NOMO-1 (cell line): Measurements from ENCODE around the gene TEKT3.

ENCODE experiments used
- DNase-seq, 2 experiments: peaks; one replicate each; lab custom pipeline; 2025; ENCODE audit not compliant: unreplicated experiment in 2 of 2; lab: John Stamatoyannopoulos, UW

Gene TEKT3

DNA sequence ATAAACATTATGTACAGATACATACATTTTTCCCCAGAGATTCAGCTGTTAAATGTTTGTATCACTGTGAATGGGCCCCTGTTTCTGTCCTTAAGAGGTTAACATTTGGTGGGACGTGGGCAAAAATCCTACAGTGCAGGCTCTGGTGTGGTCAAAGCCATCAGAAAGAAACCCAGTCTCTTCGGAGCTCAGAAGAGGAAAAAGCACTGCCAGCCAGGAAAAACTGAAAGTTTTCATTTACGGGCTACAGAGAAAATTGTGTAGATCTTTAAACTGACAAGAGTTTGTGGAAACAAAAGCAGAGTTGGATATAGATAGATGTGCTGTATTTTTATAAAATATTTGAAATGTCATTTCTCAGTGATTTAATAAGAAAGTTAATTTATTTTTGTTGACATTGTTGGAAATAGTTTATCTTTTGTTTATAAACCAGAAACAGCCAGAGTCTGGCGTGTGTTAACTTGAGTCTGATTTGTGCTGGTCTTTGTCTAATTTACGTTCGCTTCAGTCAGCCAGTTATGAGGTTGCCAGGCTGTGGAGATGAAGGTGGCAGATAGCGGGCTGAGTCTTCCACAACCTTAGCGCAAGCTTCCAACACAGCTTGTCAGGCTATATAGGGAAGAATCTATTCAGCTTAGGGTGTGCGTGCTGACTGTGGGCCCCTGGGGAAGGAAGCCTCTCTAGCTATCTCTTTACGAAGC, 9.5 kb upstream of the TEKT3 start:
- DNase-seq, result no peak

DNA sequence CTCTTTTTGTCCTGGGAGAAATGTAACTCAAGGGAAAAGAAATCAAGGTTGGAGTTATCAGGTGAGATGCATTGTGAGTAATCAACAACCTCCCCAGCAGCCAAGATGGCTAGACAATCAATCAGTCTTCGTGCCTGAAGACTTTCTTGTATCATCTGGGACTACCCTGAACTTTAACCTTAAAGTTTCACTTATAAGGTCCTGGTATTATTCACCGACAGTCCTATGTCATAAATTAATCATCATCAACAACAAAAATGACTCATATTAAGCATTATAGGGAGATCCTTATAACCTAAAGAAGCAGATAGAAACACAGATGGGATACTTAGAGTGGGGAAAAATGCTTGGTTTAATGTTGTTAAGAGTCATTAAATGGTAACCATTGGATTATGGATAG, 7.7 kb upstream of the TEKT3 start:
- DNase-seq, result no peak

DNA sequence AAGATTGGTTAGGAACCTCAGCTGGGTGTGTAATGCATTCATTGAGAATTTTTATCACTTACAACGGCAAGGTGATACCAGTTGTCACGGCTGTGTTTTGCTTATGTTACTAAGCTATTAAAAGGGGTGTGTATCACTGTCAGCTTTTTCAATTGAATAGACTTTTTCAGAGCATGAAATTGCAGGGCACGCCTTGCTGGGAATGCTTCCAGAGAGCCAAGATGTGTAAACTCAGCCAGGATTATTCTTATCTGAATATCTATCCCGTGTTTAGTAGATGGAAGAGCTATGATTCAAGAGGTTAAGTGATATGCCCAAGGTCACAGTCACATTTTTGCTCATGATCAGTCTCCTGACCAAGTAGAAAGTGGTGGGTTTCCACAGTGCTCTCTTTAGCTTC, 6.6 kb upstream of the TEKT3 start:
- DNase-seq, result no peak

DNA sequence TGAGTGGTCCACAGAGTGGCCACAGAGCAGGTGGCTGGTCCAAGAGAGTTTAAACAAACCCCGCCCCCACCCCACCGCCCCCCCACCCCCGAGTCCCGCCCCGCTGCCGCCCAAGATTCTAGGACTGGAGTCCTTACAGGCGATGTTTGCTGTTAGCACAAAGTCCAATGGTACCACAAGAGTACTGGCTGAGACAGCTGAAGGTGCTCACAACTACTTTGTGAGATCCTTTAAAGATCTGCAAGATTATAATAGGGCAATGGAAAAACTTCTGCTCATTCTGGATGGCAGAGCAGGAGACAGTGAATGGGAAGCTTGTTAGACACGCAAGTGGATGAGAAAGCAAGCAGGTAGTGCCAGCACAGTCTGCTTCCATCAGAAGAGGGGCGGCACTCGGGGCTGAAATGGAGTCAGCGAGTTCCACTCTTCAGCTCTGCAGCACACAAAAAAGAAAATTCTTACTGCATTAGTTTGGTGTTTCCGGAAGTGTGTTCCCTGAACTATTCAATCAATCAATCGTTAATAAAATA, 4.7 kb upstream of the TEKT3 start:
- DNase-seq, result no peak

DNA sequence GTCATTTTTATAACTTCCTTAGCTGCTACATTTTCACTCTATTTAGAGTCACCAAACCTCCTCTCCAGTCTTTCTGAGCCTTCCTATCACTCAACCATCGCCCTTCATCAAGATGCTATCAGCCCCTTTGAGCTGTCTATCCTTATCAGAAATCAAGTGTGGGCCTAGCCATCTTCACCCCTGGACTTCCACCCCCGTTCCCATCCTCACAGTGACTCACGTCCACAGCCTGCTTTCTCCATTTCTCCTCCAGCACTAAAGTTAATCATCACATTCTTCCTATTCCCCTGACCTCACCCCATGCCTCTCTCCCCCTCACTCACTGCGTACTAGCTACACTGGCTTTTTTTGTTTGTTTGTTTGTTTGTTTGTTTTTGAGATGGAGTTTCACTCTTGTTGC, 2.4 kb upstream of the TEKT3 start:
- no peak for DNase-seq

DNA sequence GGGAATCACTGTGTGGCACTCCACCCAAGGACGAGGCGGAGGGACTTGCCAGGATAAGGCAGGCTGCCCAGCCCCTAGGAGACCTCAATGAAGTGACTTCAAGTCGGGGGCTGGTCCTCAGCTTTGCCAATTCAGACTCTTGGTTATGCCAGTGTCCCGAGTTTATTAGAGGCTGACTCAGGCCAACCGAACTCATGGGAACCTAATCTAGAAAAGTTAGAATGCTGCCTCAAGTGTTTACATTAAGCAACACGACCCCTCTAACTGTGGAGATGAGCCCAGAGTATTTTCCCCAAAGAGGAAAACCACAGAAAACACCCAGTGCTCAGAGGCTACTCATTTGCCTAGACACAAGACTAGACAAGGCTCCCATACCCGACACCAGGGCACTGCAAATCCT, 1.1 kb upstream of the TEKT3 start:
- DNase-seq, result no peak

DNA sequence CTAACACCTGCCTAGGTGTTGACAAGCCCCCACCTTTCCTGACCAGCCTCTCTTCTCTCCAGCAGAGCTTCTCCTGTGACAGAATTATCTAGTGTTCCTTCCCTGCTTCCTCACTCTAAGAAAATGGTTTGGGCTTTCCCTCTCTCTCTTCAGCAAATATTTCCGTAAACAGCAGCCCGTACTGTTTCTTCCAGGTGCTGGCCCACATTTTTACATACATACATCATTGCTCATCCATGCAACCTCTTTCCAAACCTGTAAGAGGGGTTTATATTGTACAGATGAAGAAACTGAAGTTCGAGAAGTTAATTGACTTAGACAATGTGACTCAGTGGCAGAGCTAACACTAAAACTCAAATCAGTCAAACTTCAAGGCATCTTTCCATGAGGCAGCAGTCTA, 569 bp upstream of the TEKT3 start:
- no peak for DNase-seq

DNA sequence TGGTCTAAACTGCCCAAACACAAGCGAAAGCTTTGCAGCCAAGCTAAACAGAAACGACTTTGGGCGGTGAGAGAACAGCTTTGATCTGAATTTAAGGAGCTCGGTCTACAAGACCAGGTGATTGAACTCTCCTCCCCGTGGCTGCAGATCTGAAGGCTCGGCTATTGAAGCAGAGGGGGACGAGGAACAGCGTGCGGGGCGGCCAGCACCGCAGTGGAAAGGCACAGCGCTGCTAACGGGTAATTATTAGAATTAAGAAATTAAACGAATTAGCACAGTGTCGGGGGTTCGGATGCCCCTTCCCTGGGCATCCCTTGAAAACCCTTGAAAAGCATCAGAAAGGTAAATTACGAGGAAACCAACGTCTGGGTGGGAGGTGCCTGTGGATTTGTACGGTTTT, 431 bp downstream of the TEKT3 start:
- no peak for DNase-seq

DNA sequence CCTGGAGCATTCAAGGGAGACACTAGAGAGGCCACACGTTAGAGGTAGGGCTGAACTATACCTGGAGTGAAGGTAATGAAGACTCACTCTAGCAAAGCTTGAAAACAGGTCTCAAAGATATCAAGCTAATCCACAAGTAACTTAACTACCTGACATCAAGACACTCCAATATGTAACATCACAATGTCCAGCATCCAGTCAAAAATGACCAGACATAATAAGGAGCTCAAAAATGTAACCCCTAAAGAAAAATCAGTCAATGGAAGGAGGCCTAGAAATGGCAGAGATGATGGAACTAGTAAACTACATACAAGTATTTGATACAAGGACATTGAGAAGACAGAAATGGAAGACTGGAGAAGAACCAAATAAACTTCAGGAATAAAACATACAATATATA, 6.0 kb downstream of the TEKT3 start:
- DNase-seq, result no peak

DNA sequence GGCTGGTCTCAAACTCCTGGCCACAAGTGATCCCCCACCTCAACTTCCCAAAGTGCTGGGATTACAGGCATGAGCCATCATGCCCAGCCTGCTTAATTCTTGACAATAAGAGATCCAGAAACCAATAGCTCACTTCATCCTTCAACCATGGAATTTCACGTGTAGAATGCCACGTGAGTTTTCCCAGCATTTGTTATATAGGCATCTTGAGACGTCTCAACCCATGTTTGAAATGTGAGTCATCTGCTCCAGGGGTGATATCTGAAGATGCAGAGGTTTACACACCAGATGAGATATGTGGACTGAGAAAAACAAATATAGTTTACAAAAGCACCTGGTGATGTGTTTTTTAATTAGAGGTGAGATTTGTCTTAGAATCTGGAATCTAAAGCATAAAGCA, 7.1 kb downstream of the TEKT3 start:
- DNase-seq, result no peak

DNA sequence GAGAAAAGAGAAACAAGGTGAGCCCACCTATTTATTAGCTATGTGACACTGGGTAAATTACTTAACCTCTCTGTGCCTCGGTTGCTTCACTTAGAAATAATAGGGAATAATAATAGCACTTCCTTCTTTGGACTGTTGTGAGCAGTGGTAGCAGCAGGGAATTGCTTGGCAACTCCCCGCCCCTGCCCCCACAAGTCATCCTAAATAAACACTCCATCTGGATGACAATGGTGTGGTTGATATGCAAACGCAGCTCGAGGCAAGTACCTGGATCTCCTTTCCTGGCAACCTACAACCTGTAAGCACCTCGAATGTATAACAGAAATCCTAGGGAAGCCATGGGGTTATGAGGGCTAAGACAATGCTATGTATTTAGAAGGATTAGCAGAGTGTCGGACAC, 9.1 kb downstream of the TEKT3 start:
- DNase-seq, result no peak

DNA sequence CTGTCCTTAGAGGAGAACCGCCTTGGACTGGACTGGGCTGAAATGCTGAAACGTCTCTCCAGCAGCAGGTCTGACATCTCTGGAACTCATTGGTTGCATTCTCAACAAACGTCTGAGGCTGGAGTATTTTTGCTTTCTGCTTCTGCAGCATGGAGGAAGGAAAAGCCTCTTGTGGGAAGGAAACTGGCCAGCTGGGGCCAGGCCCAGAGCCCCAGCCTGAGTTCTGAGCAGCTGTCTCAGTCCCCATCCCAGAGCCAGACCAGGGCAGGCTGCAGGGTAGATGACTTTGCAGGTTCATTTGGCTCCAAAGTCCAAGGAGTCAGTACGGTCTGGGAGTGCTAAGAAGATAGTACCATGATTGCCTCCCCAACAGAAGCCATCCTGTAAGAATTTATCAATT, 18.3 kb downstream of the TEKT3 start:
- no peak for DNase-seq

DNA sequence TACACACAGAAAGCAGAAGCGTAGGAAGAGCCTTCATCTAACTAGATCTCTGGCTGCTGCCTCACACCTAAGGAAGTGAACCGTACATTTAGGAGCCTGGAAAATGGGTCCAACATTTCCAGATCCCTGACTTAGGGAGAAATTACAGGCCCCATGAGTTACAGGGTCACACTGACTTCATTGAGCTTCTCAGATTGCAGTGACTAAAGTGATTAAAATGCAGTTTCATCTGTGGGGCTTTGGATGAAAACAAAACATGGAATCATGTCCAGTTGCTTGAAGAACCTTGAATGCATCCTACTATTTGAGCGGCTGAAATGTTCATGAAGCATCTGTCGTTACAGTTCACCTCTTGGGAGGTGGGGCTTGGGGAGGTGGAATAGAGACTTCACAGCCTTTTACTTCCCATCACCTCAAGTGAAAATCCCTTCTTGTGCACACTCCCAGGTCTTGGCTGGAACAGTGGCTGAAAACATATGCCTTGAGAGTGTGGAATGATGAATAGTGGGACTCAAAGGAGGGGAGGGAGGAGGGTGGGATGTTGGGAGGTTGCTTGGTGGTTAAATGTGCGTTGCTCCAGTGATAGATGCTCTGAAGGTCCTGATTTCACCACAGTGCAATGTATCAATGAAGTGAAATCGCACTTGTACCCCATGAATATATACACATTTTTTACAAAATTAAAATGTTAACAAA, 19.7 kb downstream of the TEKT3 start:
- no peak for DNase-seq

DNA sequence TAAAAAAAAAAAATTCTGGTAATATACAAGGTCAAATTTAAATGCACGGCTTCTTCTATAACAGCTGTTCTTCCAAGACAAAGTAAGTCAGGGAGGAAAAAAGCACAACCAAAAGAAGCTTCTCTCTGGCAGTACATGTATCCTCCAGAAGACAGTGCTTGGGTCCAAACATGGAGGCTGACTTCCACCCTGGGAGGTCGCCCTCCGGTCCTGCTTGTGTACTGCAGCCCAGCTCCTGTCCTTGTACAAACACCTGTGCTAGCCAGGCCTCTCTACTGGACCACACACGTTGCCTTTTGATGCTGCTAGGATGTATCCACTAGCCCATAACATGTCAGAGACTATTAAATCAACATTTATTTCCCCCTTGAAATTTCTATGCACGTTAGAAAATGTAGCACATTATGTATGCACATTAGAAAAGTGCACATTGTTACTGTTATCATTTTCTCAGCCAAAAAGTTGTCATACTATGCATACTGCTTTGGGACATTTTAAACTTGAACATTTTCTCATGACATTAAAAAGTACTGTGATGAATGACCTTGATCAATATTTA, 21.9 kb downstream of the TEKT3 start:
- no peak for DNase-seq

DNA sequence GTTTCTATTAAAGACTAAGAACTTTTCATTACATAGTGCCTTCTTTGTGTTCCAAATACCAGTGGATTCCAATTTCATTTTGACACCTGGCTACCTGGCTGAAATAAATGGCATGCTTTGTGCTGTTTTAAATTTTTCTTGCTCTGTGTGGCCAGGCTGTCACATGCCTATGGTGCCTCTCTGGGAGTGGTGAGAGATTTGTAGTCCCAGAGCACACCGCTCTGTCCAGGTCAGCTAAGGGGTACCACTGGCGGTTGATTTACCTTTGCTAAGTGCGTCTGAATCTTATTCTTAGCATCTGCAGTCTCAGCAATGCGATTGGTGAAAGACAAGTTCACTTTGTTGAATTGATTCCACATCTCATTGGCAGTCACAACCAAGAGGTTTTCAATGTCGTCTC, 29.4 kb downstream of the TEKT3 start:
- DNase-seq, result no peak

DNA sequence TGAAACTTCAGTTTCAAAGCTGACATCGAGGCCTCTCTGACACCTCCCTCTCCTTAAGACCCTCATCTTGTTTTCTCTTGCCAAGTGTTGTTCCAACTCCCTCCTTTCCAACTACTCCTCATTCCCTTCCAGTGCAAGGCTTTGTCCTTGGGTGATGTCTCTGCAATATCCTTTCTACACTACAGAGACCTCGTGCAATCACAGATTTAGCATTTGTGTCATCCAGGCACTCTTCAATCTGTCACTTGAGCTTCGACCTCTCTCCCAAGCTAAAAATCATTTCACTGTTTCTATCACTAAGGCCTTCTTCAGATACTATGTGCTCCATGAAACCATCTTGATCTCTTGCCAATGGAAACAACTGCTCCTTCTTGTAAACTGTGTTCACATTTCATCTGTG, 31.6 kb downstream of the TEKT3 start:
- no peak for DNase-seq

DNA sequence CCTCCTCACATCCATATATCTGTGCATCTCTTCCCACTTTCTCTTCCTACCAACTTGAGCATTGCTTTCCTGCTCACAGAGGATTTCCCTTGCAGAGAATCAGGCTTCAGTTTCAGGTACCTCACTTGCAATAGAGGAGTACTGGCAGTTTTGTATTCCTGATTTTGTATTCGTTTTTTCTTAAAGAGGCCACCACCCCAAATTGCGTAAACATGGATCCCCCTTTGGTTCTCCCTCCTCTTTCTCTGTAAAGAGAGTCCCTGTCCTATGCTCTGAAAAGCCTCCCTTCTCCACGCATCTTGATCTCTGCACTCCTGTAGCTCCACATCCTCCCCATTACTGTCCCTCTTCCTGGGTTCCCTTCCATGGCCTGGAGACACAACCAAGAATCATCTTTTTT, 32.2 kb downstream of the TEKT3 start:
- no peak for DNase-seq

DNA sequence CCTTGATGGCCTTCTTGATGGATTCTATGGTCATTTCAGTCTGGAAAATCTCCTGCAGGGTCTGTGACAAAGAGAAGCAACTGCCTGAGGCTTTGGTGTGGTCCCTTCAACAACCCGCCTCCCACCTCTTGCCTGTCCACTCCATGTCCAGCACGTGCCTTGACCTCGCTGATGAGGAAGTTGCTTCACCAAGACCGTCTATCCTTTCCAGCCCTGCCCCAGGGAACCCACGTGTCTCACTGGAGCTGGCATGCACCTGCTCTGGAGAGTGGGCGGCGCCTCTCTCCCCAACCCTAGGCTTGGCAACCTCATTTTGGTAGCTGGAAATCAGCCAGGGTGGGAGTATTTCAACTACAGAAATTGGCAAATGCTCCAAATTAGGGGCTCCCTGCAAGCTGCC, 32.6 kb downstream of the TEKT3 start:
- DNase-seq, result no peak

DNA sequence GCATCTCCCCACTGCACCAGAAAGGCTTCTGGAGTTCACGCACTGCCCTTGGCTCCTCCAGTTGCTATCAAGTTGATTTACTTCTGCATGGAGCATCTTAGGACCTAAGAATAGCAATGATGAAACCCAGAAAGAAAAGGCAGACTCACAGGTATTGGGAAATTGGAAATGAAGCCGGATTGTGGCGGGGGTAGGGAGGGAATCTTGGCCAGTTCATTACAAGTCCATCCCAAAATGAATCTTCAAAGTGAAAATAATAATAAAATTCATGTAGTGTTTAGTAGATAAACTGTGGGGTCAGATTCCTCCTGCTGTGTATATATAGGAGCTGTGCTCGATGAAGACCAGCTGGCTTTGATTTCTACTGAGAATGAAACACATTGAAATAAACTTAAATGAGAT, 33.7 kb downstream of the TEKT3 start:
- DNase-seq, result no peak

DNA sequence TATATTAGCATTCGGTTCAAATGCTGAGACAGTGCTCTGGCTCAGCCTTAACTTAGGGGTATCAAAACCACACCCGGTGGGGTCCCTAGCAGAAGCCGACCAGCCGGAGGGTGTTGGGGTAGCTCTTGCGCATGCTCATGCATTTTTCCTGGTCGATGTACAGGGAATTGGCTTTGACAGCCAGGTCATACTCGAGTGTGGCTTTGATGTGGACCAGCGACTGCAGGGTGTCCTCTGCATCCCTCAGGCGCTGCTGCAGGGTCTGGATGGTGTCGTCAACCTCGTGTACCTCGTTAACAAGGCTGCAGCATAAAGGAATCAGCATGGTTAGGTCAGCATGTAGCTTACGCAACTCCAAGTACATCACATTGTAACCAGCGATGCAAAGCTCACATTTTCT, 37.5 kb downstream of the TEKT3 start:
- DNase-seq, result no peak

DNA sequence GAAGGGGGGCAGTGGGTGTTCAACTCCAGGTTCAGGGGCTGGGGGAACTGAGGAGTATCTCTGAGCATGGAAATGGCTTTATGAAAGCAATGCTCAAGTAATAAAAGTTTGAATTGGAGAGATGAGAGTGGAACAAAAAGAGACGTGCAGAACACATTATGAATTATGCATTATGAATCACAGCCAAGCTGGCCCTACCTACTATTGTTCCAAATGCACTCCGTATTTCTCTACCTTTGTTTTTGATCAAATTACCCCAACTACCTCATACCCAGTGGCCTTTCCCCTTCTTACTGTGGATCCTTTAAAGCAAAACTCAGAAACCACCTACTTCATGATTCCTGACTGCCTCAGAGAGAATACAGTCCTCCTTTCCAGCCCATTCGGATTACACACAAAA, 38.1 kb downstream of the TEKT3 start:
- no peak for DNase-seq

DNA sequence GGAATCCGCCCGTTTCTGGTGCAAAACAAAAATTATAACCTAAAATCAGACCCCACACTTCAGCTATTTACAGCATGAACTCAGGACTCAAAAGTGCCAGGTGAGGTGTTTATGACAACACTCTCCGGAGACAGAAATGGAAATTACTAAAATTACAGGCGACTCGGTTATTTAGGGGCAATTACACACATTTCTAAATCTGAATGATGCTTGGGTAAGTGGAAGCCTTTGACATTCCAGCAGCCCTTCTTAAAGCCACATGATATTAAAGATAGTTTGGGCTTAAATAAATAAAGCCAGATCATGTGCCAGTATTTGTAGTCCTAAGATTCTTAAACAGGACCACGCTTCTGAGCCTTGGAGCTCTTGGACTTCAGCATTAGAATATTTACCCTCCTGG, 39.6 kb downstream of the TEKT3 start:
- no peak for DNase-seq
